ENCODE results near the gene FNDC1. TPM values are rescaled to one million over a fixed set of nuclear protein-coding genes. Genes with fewer than 3 reads are reported as not detected.

FNDC1 gene
- total RNA-seq, 1 experiment from 2014 or later, result 0.23 TPM

DNA sequence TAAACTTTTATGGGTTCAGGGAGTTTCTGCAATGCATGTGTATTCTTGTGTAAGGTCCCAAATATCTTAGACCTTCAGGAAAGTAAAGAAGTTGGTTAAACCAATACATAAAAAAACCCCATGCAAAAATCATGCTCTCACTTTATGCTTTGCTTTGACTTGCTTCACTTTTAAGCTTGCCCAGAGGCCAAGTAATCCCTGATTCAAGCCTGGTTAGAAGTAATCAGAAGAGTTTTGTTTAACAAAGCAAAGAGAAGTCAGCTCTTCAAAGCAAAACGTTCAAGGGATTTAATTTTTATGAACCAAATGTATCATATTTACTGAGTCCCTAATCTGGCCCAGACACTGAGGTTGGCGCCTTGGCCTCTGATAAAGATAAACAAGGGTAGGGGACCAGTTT is 26.7 kb upstream of the FNDC1 start:
- ATAC-seq (no peak), DNase-seq (ENCODE audit: low read depth, low spot score) (no peak)
- no TSS peak for BruUV-seq (replicated peaks)
- H3K36me3 ChIP-seq (ENCODE audit: control insufficient read depth, insufficient read depth, low read length), result no peaks in the 10 kb centered on the region
- POLR2A ChIA-PET, result no interaction called here
- in situ Hi-C loops (cut with HindIII; ENCODE audit: low pct_unique_long_range_greater_than_20kb, low sequenced_read_pairs), result no loop called here
- H3K4me1 ChIP-seq (ENCODE audit: control insufficient read depth, insufficient read depth, low read length), result no peaks in the 10 kb centered on the region
- H3K27ac ChIP-seq (ENCODE audit: low read length), result no peak overlapping the region
- intact Hi-C loops (cut with micrococcal nuclease; ENCODE audit: unreplicated experiment), result no loop called here
- CTCF ChIA-PET, result no interaction called here
- H3K4me3 ChIP-seq (ENCODE audit: low read depth in 2 of 2, low read length in 2 of 2), result no peak overlapping the region
- TF ChIP-seq SIN3A (IDR thresholded peaks at IDR 0.05; ENCODE audit: borderline replicate concordance, insufficient read depth, low read depth, low read length) (no peak), POLR2AphosphoS5 (IDR thresholded peaks at IDR 0.05; ENCODE audit: low read depth, low read length) (no peak), TCF7L2 (IDR thresholded peaks at IDR 0.05; ENCODE audit: low read depth, low read length) (no peak)
- TF ChIP-seq, protein P1, sequence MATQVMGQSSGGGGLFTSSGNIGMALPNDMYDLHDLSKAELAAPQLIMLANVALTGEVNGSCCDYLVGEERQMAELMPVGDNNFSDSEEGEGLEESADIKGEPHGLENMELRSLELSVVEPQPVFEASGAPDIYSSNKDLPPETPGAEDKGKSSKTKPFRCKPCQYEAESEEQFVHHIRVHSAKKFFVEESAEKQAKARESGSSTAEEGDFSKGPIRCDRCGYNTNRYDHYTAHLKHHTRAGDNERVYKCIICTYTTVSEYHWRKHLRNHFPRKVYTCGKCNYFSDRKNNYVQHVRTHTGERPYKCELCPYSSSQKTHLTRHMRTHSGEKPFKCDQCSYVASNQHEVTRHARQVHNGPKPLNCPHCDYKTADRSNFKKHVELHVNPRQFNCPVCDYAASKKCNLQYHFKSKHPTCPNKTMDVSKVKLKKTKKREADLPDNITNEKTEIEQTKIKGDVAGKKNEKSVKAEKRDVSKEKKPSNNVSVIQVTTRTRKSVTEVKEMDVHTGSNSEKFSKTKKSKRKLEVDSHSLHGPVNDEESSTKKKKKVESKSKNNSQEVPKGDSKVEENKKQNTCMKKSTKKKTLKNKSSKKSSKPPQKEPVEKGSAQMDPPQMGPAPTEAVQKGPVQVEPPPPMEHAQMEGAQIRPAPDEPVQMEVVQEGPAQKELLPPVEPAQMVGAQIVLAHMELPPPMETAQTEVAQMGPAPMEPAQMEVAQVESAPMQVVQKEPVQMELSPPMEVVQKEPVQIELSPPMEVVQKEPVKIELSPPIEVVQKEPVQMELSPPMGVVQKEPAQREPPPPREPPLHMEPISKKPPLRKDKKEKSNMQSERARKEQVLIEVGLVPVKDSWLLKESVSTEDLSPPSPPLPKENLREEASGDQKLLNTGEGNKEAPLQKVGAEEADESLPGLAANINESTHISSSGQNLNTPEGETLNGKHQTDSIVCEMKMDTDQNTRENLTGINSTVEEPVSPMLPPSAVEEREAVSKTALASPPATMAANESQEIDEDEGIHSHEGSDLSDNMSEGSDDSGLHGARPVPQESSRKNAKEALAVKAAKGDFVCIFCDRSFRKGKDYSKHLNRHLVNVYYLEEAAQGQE (IDR thresholded peaks at IDR 0.05; ENCODE audit: insufficient read depth in 1 of 2, low read depth in 2 of 2, low read length in 1 of 2), result no peak
- TF ChIP-seq, protein P2, sequence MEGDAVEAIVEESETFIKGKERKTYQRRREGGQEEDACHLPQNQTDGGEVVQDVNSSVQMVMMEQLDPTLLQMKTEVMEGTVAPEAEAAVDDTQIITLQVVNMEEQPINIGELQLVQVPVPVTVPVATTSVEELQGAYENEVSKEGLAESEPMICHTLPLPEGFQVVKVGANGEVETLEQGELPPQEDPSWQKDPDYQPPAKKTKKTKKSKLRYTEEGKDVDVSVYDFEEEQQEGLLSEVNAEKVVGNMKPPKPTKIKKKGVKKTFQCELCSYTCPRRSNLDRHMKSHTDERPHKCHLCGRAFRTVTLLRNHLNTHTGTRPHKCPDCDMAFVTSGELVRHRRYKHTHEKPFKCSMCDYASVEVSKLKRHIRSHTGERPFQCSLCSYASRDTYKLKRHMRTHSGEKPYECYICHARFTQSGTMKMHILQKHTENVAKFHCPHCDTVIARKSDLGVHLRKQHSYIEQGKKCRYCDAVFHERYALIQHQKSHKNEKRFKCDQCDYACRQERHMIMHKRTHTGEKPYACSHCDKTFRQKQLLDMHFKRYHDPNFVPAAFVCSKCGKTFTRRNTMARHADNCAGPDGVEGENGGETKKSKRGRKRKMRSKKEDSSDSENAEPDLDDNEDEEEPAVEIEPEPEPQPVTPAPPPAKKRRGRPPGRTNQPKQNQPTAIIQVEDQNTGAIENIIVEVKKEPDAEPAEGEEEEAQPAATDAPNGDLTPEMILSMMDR (IDR thresholded peaks at IDR 0.05), result no peak
- H3K9me3 ChIP-seq (ENCODE audit: control insufficient read depth, insufficient read depth, low read depth, low read length), result no peaks in the 10 kb centered on the region
- H3K27me3 ChIP-seq (ENCODE audit: control insufficient read depth, insufficient read depth, low read length), result peaks cover 18% of the 10 kb centered on the region

DNA sequence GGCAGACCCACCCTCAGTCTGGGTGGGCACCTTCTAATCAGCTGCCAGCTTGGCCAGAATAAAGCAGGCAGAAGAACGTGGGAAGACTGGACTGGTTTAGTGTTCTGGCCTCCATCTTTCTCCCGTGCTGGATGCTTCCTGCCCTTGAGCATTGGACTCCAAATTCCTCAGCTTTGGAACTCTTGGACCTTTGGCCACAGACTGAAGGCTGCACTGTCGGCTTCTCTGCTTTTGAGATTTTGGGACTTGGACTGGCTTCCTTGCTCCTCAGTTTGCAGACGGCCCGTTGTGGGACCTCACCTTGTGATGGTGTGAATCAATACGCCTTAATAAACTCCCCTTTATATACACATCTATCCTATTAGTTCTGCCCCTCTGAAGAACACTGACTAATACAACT is 20.6 kb upstream of the FNDC1 start:
- Histone ChIP-seq H3K27me3 (ENCODE audit: control insufficient read depth, insufficient read depth, low read length) (peaks cover 14% of the 10 kb centered on the region), H3K4me3 (ENCODE audit: low read depth in 2 of 2, low read length in 2 of 2) (no peak overlapping the region), H3K27ac (ENCODE audit: low read length) (no peak overlapping the region), H3K4me1 (ENCODE audit: control insufficient read depth, insufficient read depth, low read length) (no peaks in the 10 kb centered on the region), H3K9me3 (ENCODE audit: control insufficient read depth, insufficient read depth, low read depth, low read length) (no peaks in the 10 kb centered on the region), H3K36me3 (ENCODE audit: control insufficient read depth, insufficient read depth, low read length) (no peaks in the 10 kb centered on the region; the same call in 1 of the 2 replicates)
- in situ Hi-C loops (cut with HindIII; ENCODE audit: low pct_unique_long_range_greater_than_20kb, low sequenced_read_pairs) (no loop called here), intact Hi-C loops (cut with micrococcal nuclease; ENCODE audit: unreplicated experiment) (no loop called here)
- TF ChIP-seq TCF7L2 (IDR thresholded peaks at IDR 0.05; ENCODE audit: low read depth, low read length) (no peak), POLR2AphosphoS5 (IDR thresholded peaks at IDR 0.05; ENCODE audit: low read depth, low read length) (no peak), SIN3A (IDR thresholded peaks at IDR 0.05; ENCODE audit: borderline replicate concordance, insufficient read depth, low read depth, low read length) (no peak)
- TF ChIP-seq, protein P1 (IDR thresholded peaks at IDR 0.05; ENCODE audit: insufficient read depth in 1 of 2, low read depth in 2 of 2, low read length in 1 of 2), result no peak
- TF ChIP-seq, protein P2 (IDR thresholded peaks at IDR 0.05), result no peak
- DNase-seq (ENCODE audit: low read depth, low spot score) (no peak), ATAC-seq (no peak)
- BruUV-seq (replicated peaks), result no TSS peak
- CTCF ChIA-PET, result no interaction called here
- POLR2A ChIA-PET, result no interaction called here
